ENCODE data around the gene ZBTB16.

DNA sequence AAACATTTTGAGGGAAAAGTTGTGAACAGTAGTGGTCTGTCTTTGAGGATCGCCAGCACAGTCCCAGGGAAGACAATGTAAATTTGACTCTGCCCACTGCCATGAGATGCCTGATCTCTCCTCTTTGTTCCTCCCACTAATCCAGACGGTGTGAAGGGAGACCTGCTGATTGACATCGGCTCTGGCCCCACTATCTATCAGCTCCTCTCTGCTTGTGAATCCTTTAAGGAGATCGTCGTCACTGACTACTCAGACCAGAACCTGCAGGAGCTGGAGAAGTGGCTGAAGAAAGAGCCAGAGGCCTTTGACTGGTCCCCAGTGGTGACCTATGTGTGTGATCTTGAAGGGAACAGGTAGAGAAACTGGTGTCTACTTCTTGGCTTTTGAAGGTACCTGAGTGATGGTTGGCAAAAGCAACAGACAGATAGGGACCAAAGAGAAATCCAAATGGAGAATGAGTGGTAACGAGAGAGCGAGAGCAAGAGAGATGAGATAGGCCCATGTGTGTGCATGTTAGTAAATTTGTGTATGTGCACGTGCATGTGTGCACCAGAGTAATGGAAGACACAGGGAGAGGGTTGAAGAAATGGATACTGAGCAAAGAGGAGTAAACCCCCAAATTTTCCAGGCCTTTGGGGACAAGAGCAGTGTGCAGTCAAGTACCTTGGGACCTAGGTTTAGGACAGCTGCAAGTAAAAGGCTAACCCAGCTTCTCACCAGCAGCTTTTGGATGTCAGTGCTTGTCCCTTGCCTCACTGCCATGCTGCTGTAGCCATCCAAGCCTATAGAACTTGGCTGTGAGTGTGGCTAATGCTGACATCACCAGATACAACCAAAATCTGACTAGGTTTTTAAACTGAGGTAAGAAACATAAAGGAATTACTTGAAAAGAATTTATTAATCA, 238.5 kb downstream of the ZBTB16 start:
- TF ChIP-seq, protein P1, sequence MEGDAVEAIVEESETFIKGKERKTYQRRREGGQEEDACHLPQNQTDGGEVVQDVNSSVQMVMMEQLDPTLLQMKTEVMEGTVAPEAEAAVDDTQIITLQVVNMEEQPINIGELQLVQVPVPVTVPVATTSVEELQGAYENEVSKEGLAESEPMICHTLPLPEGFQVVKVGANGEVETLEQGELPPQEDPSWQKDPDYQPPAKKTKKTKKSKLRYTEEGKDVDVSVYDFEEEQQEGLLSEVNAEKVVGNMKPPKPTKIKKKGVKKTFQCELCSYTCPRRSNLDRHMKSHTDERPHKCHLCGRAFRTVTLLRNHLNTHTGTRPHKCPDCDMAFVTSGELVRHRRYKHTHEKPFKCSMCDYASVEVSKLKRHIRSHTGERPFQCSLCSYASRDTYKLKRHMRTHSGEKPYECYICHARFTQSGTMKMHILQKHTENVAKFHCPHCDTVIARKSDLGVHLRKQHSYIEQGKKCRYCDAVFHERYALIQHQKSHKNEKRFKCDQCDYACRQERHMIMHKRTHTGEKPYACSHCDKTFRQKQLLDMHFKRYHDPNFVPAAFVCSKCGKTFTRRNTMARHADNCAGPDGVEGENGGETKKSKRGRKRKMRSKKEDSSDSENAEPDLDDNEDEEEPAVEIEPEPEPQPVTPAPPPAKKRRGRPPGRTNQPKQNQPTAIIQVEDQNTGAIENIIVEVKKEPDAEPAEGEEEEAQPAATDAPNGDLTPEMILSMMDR (IDR thresholded peaks at IDR 0.05), result no peak
- no peak for TF ChIP-seq POLR2A (IDR thresholded peaks at IDR 0.05)

Data from adrenal gland (tissue), 5 donors.